ENCODE measurements around the gene AKT1S1.

The AKT1S1 gene

DNA sequence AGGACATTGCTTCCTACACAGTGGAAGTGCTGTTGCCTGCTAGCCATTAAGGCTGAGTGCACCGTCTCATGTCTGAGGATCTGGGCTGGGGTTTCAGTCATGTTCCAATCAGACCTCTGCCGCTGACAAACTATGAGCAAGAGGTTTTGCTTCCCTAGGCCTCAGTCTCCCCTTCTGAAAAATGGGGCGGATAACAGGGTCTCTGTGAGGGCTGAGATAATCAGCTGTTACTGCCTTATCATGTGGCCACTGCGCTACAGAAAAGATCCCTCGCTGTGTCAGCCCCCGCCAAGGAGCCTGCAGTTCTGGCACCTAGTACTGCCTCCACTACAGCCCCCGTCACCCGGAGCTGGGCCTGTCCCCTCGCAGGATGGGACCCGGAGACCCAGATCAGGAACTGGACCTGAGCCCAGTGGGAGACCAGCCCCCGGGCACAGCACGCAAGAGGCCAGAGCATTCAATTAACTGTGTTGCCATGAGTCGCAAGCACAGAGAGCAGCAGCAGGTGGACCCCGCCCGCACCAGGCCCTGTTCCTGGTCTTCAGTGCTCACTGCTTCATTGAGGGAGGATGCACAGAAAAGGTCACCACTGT lies 6.8 kb downstream of the AKT1S1 start:
- in situ Hi-C loops (cut with MboI; ENCODE audit: low sequenced_read_pairs): no loop called here

DNA sequence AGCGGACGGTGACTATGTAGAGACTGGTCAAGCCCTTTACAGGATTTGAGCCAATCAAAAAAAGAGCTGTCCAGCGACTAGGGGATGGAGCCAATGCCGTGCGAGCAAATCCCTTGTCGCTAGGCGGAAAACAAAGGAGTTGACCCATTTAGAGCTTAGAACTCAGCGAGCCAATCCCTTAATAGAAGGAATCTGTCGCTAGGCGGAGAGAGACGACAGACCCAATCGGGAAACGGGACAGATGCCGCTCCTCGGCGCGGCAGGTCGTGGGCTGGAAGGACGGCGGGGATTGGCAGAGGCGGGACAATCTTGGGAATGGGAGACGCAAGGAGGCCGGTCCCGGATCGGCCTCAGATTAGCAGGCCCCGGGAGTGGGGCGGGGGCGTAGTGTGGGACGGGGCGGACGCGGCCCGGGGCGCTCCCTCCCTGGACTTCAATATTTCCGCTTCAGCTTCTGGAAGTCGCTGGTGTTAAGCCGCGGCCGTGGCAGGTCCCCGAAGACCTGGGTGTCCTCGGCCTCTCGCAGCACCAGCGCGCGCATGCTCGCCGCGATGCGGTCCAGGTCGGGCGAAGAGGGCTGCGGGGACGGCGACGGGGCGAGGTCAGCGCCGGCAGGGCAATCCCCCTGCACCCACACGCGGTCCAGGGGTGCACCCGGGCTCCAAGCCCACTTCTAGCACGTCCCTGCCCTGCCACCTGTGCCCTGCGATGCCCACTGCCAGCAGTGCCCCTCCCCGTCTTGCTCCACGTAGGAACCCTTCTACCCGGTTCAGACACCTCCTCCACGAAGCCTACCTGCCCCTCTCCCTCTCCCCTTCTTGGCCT lies 7.5 kb downstream of the AKT1S1 start:
- in situ Hi-C loops (cut with MboI; ENCODE audit: low sequenced_read_pairs): no loop called here

DNA sequence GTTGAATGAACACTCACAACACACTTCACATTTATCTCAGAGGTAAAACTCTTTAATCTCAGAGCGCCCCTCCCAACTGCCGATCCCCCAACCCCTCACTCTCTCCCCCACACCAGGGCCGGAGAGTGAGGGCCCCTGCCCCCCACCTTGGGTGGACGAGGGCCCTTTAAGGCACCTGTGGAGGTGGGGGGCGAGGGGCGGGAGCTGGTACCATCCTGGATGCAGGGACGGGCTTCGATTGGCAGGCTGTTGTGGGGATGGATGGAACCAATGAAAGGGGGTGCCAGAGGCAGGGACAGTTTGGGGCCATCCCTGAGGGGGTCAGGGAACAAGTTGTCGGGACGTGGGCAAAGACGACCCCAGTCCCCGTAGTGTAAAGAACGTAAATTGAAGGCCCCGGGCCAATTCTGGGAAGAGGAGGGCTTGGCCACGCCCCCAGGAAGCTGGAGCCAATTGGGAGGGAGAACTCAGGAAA lies 8.1 kb downstream of the AKT1S1 start:
- in situ Hi-C loops (cut with MboI; ENCODE audit: low sequenced_read_pairs): no loop called here

DNA sequence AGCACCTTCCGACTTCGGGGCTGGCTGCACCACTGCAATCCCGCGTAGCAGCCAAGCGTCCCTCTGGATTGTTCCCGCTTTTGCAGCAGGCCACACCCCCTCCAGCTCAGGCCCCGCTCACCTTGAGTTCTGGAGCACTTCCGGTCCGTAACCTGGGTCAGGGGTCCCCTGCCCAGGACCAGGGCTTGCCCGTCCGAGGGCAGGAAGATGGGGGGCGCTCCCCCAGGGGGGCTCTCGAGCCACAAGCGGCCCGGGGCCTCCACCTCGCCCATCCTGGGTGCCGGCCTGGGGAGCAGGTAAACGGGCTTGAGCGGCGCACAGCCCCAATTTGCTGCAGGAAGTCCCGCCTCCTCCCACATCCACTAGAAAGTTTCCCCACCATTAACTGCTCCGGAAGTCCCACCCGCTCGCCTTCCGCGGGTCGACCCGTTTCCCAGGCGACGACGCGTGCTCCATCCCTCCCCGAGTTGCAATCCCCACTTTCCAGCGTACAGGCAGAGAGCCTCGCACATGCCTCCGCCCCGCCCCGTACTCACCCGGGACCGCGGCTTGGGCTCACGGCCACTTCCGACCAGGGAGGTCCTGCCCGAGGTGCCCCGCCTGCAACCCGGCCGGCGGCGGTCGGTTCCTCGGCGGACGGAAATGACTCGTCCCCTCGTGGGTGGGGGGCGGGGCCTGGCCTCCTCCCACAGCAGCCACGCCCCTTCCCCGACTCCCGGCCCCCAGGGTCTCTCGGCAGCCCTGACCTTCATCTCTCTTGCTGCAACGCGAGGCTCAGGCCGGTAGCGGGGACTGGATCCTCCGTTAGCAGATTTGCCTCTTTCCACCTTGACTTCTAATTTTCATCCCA lies 10.0 kb downstream of the AKT1S1 start, which contains the start of gene PNKP:
TSS of gene PNKP (minus strand) at position 644 of the 850 bp plus-strand sequence. CDS start at position 272, 372 bp downstream.
- in situ Hi-C loops (cut with MboI; ENCODE audit: low sequenced_read_pairs): no loop called here

DNA sequence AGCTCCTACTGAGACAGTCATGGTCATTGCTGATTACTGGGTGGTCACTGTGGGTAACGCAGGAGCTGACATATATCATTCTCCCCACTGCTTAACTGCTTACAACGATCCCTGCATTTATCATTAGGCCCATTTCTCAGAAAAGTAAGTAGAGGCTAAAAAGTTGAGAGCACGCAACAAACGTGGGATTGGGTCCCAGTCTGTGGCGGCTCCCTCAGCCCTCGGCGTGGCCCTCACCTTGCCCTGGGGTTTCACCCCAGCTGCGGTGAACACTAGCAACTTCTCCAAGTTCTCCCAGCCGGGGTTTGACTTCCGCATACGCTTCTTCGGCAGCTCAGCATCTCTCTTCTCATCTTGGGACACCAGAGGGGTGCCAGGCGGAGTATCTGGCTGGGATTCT lies 12.3 kb downstream of the AKT1S1 start:
- in situ Hi-C loops (cut with MboI; ENCODE audit: low sequenced_read_pairs): no loop called here

DNA sequence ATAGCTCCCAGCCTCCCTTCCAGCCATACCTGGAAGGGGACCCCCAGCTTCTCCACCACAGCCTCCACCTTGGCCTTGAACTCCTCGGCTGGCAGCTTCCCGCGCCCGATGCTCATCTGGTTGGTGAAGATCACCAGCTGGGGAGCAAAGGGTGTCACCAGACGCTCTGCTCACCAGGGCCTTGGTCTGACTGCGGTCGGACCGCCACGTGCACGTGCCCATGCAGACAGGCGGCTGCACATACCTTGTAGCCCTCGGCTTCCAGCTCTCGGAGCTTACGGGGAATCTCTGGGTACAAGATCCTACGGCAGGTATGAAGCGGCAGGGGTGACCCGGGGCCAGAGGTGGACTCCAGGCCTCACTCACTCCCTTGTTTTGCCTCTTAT lies 13.2 kb downstream of the AKT1S1 start:
- in situ Hi-C loops (cut with MboI; ENCODE audit: low sequenced_read_pairs): no loop called here

DNA sequence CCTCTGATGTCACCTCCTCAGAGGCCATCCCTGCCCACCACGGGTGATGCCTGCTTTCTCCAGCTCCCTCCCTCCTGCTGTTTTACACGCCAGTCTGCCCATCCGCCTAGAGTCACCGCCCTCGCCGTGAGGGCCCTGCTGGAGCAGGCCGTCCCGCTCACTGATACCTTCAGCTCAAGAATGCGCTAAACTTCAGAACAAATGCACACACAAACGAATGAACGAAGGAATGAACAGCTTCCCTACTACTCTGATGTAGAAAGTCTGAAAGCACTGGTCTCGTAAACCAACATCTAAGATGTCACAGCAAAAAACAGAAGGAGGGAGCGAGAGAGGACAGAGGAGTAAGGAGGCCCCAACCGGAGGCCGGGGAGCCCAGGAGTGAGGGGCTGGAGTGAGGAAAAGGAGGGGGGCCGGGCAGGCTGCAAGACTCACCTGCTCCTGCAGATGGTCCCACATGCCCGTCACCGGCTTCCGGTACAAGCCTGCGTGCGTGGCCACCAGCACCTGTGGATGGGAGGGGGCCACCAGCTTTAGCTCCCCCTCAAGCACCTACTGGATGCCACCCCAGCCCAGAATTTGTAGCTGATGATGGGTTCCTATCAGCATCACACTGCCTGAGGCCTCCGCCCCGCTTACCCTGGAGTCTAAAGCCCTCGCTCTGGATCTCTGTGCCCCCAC lies 13.8 kb downstream of the AKT1S1 start:
- in situ Hi-C loops (cut with MboI; ENCODE audit: low sequenced_read_pairs): no loop called here

DNA sequence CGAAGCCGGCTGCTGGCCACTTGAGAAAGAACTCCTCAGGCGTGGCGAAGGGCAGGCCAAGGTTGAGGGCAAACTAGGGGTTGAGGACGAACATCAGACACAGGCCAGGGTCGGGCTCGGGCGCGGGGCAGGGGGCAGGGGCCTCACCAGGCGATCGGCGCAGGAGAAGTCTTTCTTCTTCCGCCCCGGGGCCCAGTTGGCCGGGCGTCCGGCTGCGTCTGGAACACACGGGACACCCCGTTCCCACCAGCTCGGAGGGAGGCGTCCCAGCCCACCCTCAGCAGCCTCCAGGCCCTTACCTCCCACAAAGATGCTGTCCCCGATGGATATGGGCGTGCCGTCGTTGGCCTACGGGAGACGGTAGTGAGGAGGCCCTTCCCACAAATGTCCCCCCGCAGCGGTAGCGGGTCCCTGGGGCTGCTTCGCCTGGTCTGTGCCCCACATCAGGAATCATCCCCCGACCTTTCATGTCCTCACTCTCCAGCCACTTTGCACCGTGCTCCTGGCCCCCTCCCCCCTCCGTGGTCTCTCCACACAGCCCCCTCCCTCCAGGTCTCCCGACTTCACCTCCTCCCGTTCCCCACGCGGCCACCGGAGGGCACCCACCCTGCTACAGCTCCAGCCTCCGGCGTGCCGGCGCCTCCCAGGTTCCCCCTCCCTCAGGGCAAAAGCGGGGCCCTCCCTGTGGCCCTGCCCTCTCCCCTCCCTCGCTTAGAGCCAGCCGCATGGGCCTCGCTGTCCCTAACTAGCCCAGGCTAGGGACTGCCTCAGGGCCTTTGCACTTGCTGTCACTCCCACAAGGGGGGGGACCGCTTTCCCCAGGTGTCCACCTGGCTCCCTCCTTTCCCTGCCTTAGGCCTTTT lies 14.5 kb downstream of the AKT1S1 start:
- in situ Hi-C loops (cut with MboI; ENCODE audit: low sequenced_read_pairs): no loop called here

DNA sequence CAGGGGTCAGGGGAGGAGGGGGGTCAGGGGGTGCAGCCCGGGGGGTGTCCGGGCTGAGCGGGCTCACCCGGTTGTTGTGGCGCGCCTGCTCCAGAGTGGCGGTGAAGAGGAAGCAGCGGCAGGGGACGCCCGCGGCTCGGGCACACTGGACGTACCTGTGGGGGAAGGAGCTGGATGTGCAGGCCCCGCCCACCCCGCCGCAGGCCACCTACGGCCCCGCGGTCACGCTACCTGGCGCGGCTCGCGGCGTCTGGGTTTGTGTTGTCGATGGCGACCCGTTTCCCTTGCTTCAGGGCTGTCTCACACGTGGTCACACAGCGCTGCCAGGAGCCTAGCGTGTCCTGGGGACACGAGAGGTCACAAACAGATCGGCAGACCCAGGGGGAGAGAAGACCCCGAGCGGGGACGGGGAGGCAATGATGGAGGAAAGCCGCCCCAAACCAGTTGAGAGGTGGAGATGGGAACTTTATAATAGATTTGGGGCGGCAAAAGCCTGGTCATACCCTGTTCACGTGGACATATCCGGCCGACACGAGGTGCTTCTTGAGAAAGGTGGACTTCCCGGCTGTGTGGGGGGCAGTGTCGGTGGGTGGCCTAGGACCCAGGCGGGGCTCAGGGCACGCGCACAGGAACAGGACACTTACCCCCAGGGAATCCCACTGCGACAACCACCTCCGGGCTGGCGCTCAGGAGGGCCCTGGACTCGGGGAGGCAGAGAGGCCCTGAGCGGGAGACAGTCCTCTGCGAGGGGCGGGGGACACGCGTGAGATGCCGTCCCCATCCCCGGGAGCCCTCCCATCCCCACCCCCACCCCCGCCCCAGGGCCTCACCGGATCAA lies 15.4 kb downstream of the AKT1S1 start:
- in situ Hi-C loops (cut with MboI; ENCODE audit: low sequenced_read_pairs): no loop called here

DNA sequence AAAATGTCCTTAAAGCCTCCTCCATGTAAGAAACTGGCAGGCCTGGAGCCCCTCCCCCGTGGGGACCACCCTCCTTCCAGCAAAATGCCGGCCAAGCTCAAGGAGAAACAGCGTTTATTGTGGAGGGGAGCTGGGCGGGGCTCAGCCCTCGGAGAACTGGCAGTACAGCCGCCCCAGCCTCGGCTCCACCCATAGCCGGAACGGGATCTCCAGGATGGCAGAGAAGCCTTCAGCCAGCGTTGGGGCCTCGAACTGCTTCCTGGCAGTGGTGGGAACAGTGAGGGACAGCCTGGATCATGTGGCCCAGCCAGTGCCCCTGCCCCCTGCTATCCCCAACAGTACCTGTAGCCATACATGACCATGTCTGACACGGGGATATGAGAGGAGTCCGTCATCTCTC lies 16.0 kb downstream of the AKT1S1 start:
- in situ Hi-C loops (cut with MboI; ENCODE audit: low sequenced_read_pairs): no loop called here

DNA sequence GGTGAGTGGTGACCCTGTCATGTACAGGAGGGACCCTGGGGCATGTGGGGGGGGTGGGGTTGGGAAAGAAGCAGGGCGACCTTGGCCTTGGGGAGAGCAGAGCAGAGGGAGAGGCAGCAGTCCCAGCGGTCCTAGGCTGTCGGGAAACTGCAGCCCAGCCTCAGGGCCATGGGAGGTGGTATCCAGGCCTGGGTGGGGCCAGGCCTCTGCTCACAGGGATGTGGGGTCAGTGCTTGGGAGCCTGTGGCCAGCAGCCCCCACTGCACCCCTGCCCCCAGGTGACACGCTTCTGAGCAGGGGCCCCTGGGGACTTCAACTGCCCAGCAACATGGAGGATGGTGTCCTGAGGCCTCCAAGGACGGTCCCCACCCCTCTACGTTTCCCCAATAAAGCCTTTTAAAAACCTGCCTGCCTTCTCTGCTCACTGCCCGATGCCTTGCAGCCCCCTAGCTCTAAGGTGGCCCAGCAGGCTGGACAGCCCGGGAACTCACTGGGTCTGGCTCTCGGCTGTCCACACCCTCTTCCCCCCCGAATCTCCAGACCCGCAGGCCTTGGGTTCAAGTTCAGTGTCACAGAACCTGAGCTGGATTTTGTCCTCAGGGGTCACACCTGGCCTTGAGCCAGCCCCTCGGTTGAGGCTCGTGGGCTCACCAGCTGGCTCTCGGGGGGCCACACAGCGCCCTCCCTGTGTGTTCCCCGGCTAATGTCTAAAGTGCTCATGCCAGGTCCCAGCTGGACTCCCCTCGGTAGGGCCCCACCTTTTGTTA lies 16.6 kb downstream of the AKT1S1 start:
- in situ Hi-C loops (cut with MboI; ENCODE audit: low sequenced_read_pairs): no loop called here

DNA sequence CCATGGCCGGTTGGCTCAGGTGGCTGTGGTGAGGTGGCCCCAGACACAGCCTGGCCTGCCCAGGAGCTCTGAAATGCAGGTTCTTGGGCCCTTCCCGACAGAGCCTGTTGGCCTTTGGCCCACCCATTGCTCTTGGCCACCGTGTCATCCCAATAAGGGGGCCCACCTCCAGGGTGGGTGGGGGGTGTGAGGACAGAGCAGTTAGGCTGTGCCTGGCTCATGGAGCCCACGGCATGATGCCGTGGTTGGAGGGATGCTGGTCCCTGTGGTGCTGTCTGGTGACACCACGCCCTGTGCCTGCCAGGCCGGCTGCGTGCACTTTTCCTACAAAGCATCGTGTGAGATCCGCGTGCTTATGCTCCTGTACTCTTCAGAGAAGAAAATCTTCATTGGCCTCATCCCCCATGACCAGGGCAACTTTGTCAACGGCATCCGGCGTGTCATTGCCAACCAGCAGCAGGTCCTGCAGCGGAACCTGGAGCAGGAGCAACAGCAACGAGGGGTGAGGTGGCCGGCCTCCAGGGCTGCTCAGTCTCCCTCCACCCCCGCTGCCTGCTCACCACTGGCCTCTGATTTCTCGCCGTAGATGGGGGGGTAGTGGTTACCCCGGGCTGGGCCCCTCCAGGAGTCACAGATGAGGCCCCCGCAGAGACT lies 17.3 kb downstream of the AKT1S1 start:
- in situ Hi-C loops (cut with MboI; ENCODE audit: low sequenced_read_pairs): no loop called here

DNA sequence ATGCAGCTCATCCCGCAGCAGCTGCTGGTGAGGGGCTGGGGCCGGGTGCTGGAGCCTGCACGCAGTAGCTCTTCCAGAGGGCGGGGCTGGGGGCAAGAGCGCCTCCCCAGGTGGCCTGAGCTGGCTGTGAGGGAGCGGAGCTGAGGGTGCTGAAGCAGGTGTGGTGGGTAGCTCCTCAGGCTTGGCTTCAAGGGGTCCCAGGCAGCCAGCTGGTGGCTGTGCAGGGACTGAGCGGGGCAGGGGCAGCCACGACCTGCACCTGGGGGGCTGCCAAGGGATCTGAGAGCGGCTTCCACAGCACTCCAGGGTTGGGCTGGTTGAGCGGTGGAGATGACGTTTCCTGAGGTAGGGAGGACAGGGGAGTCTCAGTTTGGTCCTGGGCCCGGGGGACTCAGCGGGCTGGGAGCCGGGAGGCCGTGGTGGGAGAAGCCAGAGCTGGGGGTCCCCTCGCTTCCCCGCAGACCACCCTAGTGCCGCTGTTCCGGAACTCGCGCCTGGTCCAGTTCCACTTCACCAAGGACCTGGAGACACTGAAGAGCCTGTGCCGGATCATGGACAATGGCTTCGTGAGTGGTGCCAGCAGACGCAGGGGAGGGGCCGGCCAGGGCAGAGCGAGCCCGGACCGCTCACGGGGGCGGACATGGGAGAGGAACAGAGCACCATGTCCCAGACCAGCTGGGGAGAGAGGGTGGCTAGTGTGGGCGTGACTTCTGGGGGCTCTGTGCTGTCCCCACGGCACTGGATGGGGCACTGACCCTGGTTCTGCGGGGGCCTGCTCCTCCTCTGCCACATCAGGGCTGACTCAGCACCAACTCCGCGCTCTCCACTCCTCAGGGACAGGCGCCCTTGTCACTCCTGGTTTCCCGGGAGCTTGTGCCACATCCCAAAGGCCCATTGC lies 18.8 kb downstream of the AKT1S1 start:
- in situ Hi-C loops (cut with MboI; ENCODE audit: low sequenced_read_pairs): no loop called here

DNA sequence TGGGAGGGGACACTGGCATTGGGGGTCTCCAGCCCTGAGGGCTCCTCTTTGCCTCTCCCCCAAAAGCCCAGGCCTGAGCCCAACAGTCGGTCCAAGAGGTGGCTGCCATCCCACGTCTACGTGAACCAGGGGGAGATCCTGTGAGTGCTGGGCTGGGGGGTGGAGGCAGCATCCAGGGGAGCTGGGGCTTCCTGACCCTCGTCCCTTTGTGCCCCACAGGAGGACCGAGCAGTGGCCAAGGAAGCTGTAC lies 19.4 kb downstream of the AKT1S1 start:
- in situ Hi-C loops (cut with MboI; ENCODE audit: low sequenced_read_pairs): no loop called here

DNA sequence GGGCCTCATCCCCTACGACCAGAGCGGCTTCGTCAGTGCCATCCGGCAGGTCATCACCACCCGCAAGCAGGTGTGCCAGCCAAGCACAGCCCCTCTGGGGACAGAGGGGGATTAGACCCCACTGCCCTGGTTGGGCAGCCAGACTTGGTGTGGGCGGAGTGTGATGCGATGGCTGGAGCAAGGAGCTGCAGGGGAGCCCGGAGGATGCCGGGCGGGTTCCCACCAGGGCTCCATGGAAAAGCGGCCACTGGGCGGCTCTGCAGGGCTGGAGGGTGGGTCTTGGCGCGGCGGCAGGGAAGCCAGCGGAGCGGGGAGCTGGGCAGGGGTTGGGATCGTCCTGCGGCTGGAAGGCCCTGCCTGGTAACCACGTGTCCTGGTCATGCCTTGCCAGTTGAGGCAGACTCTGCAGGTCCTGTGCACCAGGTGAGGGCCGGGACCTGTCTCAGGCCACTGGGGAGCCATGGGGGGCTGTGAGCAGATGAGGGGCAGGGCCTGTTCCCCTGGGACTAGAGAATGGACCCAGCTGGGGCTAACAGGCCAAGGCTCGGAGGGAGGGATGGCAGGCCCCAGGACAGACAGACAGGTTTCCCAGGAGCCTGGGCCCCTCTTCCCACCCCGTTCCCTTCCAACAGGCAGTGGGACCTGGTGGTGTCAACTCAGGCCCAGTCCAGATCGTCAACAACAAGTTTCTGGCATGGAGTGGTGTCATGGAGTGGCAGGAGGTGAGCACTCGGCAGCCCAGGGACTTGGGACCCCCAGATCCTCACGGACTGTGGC lies 19.9 kb downstream of the AKT1S1 start:
- in situ Hi-C loops (cut with MboI; ENCODE audit: low sequenced_read_pairs): no loop called here

DNA sequence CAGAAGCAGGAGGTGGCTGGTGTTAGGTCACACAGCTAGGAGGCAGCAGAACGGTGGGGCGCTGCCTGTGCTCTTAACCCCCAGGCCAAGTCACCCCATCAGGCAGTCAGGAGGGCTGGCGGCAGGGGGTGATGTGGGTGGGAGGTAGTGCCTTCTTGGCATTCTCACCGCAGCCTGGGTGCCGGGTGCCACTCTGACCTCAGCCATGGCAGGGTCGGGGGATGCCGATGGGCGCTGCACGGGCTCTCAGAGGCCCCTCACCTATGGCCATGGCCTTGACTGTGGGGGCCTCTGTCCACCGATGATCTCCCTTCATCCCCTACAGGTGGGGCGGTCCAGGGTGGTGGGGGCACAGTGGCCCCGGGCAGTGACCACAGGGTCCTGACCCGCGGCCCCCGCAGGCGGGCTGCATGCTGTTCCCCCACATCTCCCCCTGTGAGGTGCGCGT lies 20.6 kb downstream of the AKT1S1 start:
- in situ Hi-C loops (cut with MboI; ENCODE audit: low sequenced_read_pairs): no loop called here

Data from HL-60/S4 (cell line).